ENCODE data around the gene SEMA6A. TPM values are rescaled to one million over a fixed set of nuclear protein-coding genes. Genes with fewer than 3 reads are reported as not detected.

The SEMA6A gene
- total and polyA plus RNA-seq, 10 of the 15 experiments (the other 5 are each of a cell fraction or from before 2014, with no cell fraction given), result 0.16 to 10.2 (median 1.1) TPM

GRCh38 chr5:116409591-116410296 is 164.9 kb downstream of the SEMA6A start (continued):
- TF ChIP-seq CTCF (IDR thresholded peaks at IDR 0.05 in 2 of 3, conservative IDR thresholded peaks at IDR 0.05 in 1 of 3; ENCODE audit: control insufficient read depth in 2 of 3, extremely low read depth in 1 of 3, insufficient read depth in 1 of 3, low read depth in 3 of 3, low read length in 3 of 3), result no peak
- TF ChIP-seq EED (IDR thresholded peaks at IDR 0.05; ENCODE audit: low read depth), result no peak
- TF ChIP-seq FOXM1 (IDR thresholded peaks at IDR 0.05; ENCODE audit: low read depth, low read length), result no peak
- no peak for TF ChIP-seq ZSCAN29 (IDR thresholded peaks at IDR 0.05)
- no peak for TF ChIP-seq NFYA (IDR thresholded peaks at IDR 0.05; ENCODE audit: borderline replicate concordance, low read depth, low read length)

DNA sequence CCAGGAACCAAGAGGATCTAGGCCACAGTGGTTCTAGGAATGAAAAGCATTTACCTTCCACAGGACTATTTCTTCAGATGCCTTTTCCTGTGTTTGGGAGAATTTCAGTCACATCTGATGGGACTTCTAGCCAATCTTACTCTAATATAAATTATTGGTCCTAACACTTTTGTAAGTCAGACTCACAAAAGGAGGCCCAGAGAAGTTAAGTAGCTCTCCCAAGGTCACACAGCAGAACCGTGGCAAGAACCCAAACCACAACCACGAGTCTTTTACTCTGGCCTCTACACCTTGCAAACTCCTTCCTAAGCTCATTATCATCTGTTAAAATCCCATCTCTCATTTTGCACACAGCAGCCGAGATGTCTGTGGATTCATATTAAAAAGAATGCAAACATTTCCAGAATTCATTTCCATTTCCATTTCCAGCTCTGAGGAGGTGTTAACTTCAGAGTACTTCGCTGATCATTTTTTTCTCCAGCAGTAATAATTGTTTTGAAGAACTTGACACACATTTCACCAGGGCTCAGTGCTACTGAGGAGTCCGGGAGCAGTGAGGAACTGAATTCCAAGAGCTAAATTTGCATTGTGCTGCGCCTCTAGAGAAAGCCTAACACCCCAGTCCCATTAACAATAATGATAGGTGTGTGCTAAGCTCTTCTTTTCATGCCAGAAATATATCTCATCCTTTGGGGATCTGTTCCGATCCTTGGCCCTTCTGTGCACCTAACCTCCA is 168.1 kb downstream of the SEMA6A start:
- Histone ChIP-seq H3K9ac (ENCODE audit: control insufficient read depth, insufficient read depth, low read length) (no peak overlapping the region), H3K27ac (ENCODE audit: control insufficient read depth, insufficient read depth) (no peak overlapping the region), H3K9me3 (replicated peaks; ENCODE audit: control insufficient read depth, insufficient read depth, low read length) (no peaks in the 10 kb centered on the region), H3K4me2 (ENCODE audit: control insufficient read depth, insufficient read depth) (no peak overlapping the region), H3K4me1 (ENCODE audit: control insufficient read depth, insufficient read depth, low read length) (no peaks in the 10 kb centered on the region), H2AFZ (ENCODE audit: control insufficient read depth, low read depth, low read length) (no peak overlapping the region), H3K4me3 (no peak overlapping the region), H3K27me3 (replicated peaks in 1 of 2; ENCODE audit: control insufficient read depth in 2 of 2, insufficient read depth in 2 of 2, low read length in 1 of 2) (no peaks in the 10 kb centered on the region), H3K79me2 (ENCODE audit: control insufficient read depth, insufficient read depth, low read length) (no peaks in the 10 kb centered on the region), H3K36me3 (ENCODE audit: control insufficient read depth in 2 of 2, insufficient read depth in 2 of 2, low read length in 1 of 2) (no peaks in the 10 kb centered on the region), H4K20me1 (ENCODE audit: control insufficient read depth, insufficient read depth) (no peaks in the 10 kb centered on the region)
- BruUV-seq (replicated peaks), result no TSS peak
- ChIA-PET RAD21 (ENCODE audit: unreplicated experiment) (interaction anchor here (1.3 kb wide), 1 partner anchor 48 kb away, joined by 4 read pairs; no protein-coding TSS in a partner anchor), SMC1A (ENCODE audit: uncharacterized antibody, unreplicated experiment) (interaction anchor here (0.6 to 1.3 kb wide), 2 partner anchors 15 to 237 kb away, joined by 3 read pairs; no protein-coding TSS in a partner anchor), CTCF (interaction anchor here (1.4 kb wide), 1 partner anchor 268 kb away, joined by 3 read pairs; no protein-coding TSS in a partner anchor), POLR2A (interaction anchor here (0.6 kb wide), 1 partner anchor 42 kb away, joined by 3 read pairs; no protein-coding TSS in a partner anchor)
- intact Hi-C loops (cut with micrococcal nuclease; ENCODE audit: unreplicated experiment), result no loop called here
- ATAC-seq, result no peak
- 63% methylated on average over 7 of the region's 7 CpGs for WGBS (ENCODE audit: insufficient coverage, insufficient replicate concordance, low lambda C conversion rate, missing lambda C conversion rate)
- FAIRE-seq, result no peak
- DNase-seq (ENCODE audit: low read depth, low spot score), result no peak
- in situ Hi-C loops (cut with MboI), result no loop called here
- TF ChIP-seq POU2F2 (IDR thresholded peaks at IDR 0.05; ENCODE audit: borderline replicate concordance, low read depth, low read length) (no peak), NBN (IDR thresholded peaks at IDR 0.05) (no peak), SREBF2 (IDR thresholded peaks at IDR 0.05; ENCODE audit: low read length) (no peak), IRF3 (IDR thresholded peaks at IDR 0.05) (no peak), REST (IDR thresholded peaks at IDR 0.05; ENCODE audit: low read depth, low read length) (no peak), POLR2A (IDR thresholded peaks at IDR 0.05; ENCODE audit: low read depth, low read length) (no peak), IKZF1 (conservative IDR thresholded peaks at IDR 0.05) (no peak), EGR1 (IDR thresholded peaks at IDR 0.05; ENCODE audit: borderline replicate concordance in 1 of 2, low read depth in 2 of 2, low read length in 2 of 2) (no peak), EP300 (IDR thresholded peaks at IDR 0.05; ENCODE audit: borderline replicate concordance in 1 of 2, control insufficient read depth in 1 of 2, low read depth in 2 of 2, low read length in 2 of 2) (no peak), MXI1 (IDR thresholded peaks at IDR 0.05; ENCODE audit: low read depth, low read length) (no peak)
